Neural progenitor cell (in vitro differentiated cells): ENCODE measurements around the gene RNU6-7. TPM values are rescaled to one million over a fixed set of nuclear protein-coding genes. Genes with fewer than 3 reads are reported as not detected.

Source experiments
- DNase-seq: peaks from one replicate; pipeline ENCODE4 v3.0.0-alpha.2; 2016; ENCODE audit warnings: low spot score
- H2AFZ ChIP-seq: fragments of 200-600 bp; sonication (generic); replicated peaks from 2 replicates; pipeline ENCODE4 v1.6.1; 2016; ENCODE audit warnings: antibody characterized with exemption
- H3F3A ChIP-seq: fragments of 200-600 bp; sonication (generic); 2 replicates; pipeline ENCODE4 v1.6.1; 2016; ENCODE audit warnings: antibody characterized with exemption, low read depth
- H3K27ac ChIP-seq: fragments of 200-600 bp; sonication (generic); 2 replicates; pipeline ENCODE4 v1.5.1; 2016; ENCODE audit warnings: mild to moderate bottlenecking
- H3K27me3 ChIP-seq: fragments of 200-600 bp; sonication (generic); 2 replicates; pipeline ENCODE4 v1.6.1; 2016; ENCODE audit warnings: mild to moderate bottlenecking, moderate library complexity
- H3K36me3 ChIP-seq: fragments of 200-600 bp; sonication (generic); 2 replicates; pipeline ENCODE4 v1.5.1; 2016
- H3K4me1 ChIP-seq: fragments of 200-600 bp; sonication (generic); 2 replicates; pipeline ENCODE4 v1.6.1; 2016; ENCODE audit warnings: mixed run types
- H3K4me2 ChIP-seq: fragments of 200-600 bp; sonication (generic); 2 replicates; pipeline ENCODE4 v1.6.1; 2016
- H3K4me3 ChIP-seq: fragments of 200-600 bp; sonication (generic); 2 replicates; pipeline ENCODE4 v1.5.1; 2016
- H3K79me2 ChIP-seq: fragments of 200-600 bp; sonication (generic); 2 replicates; pipeline ENCODE4 v1.6.1; 2016; ENCODE audit warnings: low read depth
- H3K9ac ChIP-seq: fragments of 200-600 bp; sonication (generic); 2 replicates; pipeline ENCODE4 v1.6.1; 2016
- H3K9me3 ChIP-seq: fragments of 200-600 bp; sonication (generic); 2 replicates; pipeline ENCODE4 v1.5.1; 2016; ENCODE audit warnings: low read depth
- H4K20me1 ChIP-seq: fragments of 200-600 bp; sonication (generic); 2 replicates; pipeline ENCODE4 v1.6.1; 2016; ENCODE audit warnings: low read depth
- H3K27ac Mint-ChIP-seq: 3 replicates; pipeline ENCODE4 v1.8.0; 2021; ENCODE audit warnings: mixed read lengths
- H3K27me3 Mint-ChIP-seq: 2 replicates; pipeline ENCODE4 v1.8.0; 2022; ENCODE audit warnings: low read depth, mild to moderate bottlenecking, inconsistent platforms, moderate library complexity, mixed read lengths; ENCODE audit not compliant: insufficient read depth
- H3K36me3 Mint-ChIP-seq: 3 replicates; pipeline ENCODE4 v1.8.0; 2021; ENCODE audit warnings: mixed read lengths
- H3K4me1 Mint-ChIP-seq: 3 replicates; pipeline ENCODE4 v1.8.0; 2021; ENCODE audit warnings: mixed read lengths
- H3K4me3 Mint-ChIP-seq: 3 replicates; pipeline ENCODE4 v1.8.0; 2021; ENCODE audit warnings: mild to moderate bottlenecking, moderate library complexity, mixed read lengths
- H3K9me3 Mint-ChIP-seq: 3 replicates; pipeline ENCODE4 v1.8.0; 2020; ENCODE audit warnings: mixed read lengths
- EZH2 ChIP-seq: fragments of 200-600 bp; sonication (generic); IDR thresholded peaks from 2 replicates; pipeline ENCODE4 v1.6.1; 2017; ENCODE audit warnings: antibody characterized with exemption, mild to moderate bottlenecking, moderate library complexity
- EZH2phosphoT487 ChIP-seq: fragments of 200-600 bp; sonication (generic); IDR thresholded peaks from 2 replicates; pipeline ENCODE4 v1.6.1; 2017; ENCODE audit warnings: antibody characterized with exemption
- total RNA-seq: library from RNA; depleted of rRNA; stranded (reverse); fragments of >200 nt; gene quantifications from 2 replicates; pipeline ENCODE4 v1.2.3, GENCODE V29; 2015; ENCODE audit warnings: low replicate concordance
- TF ChIP-seq, protein P1 (sequence below): fragments of 200-600 bp; sonication (generic); IDR thresholded peaks from 2 replicates; pipeline ENCODE4 v1.5.1; 2017; ENCODE audit warnings: antibody characterized with exemption, mild to moderate bottlenecking

RNU6-7 gene
- total RNA-seq, 1 donor from 2014 or later, result not detected

DNA sequence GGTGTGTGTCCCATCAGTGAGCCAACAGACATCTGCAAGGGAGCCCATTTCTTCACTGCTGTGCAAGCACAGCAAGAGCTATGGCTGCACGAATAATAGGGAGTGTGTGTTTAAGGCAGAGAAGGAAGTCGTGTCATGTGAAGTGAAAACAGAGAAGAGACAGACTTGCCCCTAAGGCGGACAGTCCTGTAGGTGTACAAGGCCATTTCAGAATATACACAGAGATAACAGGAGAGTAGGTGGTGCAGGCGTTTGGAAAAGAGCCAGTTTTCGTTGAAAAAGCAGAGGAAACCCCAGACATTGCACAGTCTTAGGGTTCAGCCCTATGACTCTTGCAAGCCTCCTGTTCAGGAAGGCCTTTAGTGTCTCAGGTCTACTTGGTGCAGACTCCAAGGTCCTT, 47.5 kb downstream of the RNU6-7 start:
- Histone ChIP-seq H3K9ac (no peak overlapping the region), H3K27me3 (no peaks in the 10 kb centered on the region), H3K36me3 (no peaks in the 10 kb centered on the region), H3K4me1 (peaks cover under 1% of the 10 kb centered on the region), H4K20me1 (no peaks in the 10 kb centered on the region), H3K79me2 (no peaks in the 10 kb centered on the region), H3K4me3 (no peak overlapping the region), H2AFZ (no peak overlapping the region), H3K4me2 (no peak overlapping the region), H3K9me3 (no peaks in the 10 kb centered on the region), H3K27ac (no peak overlapping the region), H3F3A (peaks cover 2% of the 10 kb centered on the region)
- Mint-ChIP-seq H3K9me3 (no peaks in the 10 kb centered on the region), H3K4me3 (no peak overlapping the region), H3K27me3 (peaks cover 3% of the 10 kb centered on the region), H3K36me3 (no peaks in the 10 kb centered on the region), H3K4me1 (peaks cover 4% of the 10 kb centered on the region), H3K27ac (no peak overlapping the region)
- TF ChIP-seq, protein P1, sequence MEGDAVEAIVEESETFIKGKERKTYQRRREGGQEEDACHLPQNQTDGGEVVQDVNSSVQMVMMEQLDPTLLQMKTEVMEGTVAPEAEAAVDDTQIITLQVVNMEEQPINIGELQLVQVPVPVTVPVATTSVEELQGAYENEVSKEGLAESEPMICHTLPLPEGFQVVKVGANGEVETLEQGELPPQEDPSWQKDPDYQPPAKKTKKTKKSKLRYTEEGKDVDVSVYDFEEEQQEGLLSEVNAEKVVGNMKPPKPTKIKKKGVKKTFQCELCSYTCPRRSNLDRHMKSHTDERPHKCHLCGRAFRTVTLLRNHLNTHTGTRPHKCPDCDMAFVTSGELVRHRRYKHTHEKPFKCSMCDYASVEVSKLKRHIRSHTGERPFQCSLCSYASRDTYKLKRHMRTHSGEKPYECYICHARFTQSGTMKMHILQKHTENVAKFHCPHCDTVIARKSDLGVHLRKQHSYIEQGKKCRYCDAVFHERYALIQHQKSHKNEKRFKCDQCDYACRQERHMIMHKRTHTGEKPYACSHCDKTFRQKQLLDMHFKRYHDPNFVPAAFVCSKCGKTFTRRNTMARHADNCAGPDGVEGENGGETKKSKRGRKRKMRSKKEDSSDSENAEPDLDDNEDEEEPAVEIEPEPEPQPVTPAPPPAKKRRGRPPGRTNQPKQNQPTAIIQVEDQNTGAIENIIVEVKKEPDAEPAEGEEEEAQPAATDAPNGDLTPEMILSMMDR, result no peak
- no peak for TF ChIP-seq EZH2
- no peak for DNase-seq

DNA sequence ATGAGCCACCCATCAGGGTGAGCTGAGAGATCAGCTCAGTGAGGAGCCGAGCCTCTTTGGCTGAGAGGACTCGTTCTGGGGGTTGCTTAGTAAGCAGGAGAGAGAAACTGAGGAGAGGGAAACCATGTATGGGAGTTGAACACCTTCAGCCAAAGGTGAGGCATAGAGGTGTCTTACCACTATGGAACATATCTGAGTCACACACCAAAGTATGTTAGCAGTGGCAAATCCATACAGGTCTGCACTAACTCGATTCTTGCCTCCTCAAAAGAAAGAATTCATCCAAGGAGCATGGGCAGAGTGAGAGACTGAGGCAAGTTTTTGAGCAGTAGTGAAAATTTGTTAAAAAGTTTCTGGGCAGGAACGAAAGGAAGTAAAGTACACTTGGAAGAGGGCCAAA, 47.9 kb downstream of the RNU6-7 start:
- Mint-ChIP-seq H3K4me3 (no peak overlapping the region), H3K9me3 (no peaks in the 10 kb centered on the region), H3K36me3 (no peaks in the 10 kb centered on the region), H3K27ac (no peak overlapping the region), H3K4me1 (peaks cover 8% of the 10 kb centered on the region), H3K27me3 (peaks cover 3% of the 10 kb centered on the region)
- Histone ChIP-seq H4K20me1 (no peaks in the 10 kb centered on the region), H3F3A (peaks cover 6% of the 10 kb centered on the region), H3K79me2 (no peaks in the 10 kb centered on the region), H3K4me2 (no peak overlapping the region), H3K4me1 (peaks cover 5% of the 10 kb centered on the region), H3K9ac (no peak overlapping the region), H3K36me3 (no peaks in the 10 kb centered on the region), H3K9me3 (no peaks in the 10 kb centered on the region), H2AFZ (no peak overlapping the region), H3K27me3 (no peaks in the 10 kb centered on the region), H3K27ac (no peak overlapping the region), H3K4me3 (no peak overlapping the region)
- DNase-seq, result no peak
- no peak for TF ChIP-seq EZH2phosphoT487
- no peak for TF ChIP-seq EZH2
- TF ChIP-seq, protein P1, result no peak

DNA sequence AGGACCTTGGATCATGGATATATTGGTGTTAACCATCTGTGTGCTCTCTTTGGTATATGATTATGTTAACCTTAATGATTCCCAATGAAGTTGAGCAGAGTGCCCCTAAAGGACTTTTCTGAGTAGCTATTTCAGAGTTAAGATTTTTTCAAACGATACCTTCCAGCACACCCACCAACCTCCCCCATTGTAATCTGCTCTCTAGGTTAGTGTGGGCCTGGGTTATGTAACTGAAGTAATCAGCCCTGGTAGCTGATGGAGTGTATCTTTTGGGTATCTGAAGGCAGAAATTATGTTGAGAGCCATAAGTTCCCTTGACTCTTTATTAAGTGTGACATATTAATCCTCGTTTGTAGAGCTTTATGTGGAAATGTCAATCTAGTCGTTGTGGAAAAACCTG, 48.8 kb downstream of the RNU6-7 start:
- Histone ChIP-seq H4K20me1 (no peaks in the 10 kb centered on the region), H3K9me3 (no peaks in the 10 kb centered on the region), H3K27ac (no peak overlapping the region), H3K4me1 (peaks cover 9% of the 10 kb centered on the region), H3K36me3 (no peaks in the 10 kb centered on the region), H3K4me3 (no peak overlapping the region), H3K9ac (no peak overlapping the region), H3K4me2 (no peak overlapping the region), H3K27me3 (no peaks in the 10 kb centered on the region), H2AFZ (no peak overlapping the region), H3F3A (peaks cover 15% of the 10 kb centered on the region), H3K79me2 (no peaks in the 10 kb centered on the region)
- Mint-ChIP-seq H3K9me3 (no peaks in the 10 kb centered on the region), H3K36me3 (no peaks in the 10 kb centered on the region), H3K27ac (no peak overlapping the region), H3K4me1 (peaks cover 12% of the 10 kb centered on the region), H3K27me3 (peaks cover 3% of the 10 kb centered on the region), H3K4me3 (no peak overlapping the region)
- TF ChIP-seq EZH2 (no peak), EZH2phosphoT487 (no peak)
- TF ChIP-seq, protein P1, result no peak
- no peak for DNase-seq

DNA sequence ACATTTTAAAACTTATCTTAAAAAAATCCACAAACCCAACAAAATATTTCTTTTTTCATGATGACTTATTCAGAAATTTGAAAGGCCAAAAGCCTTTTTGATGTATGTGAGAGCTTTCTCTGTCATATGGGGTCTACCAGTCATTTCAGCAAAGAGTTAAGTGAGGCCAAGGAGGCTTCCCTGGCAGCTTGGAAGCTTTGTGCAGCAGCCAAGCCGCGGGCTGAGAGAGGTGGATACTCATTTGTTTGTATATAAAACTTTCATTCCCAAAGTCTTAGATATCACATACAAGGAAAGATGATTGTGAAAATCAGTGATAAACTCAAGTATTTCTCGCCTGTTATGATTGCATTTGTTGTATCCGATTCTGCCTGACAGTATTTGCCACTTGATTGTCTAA, 49.7 kb downstream of the RNU6-7 start:
- no peaks in the 10 kb centered on the region for H3K79me2 ChIP-seq
- Mint-ChIP-seq H3K9me3 (no peaks in the 10 kb centered on the region), H3K27me3 (peaks cover 3% of the 10 kb centered on the region), H3K27ac (no peak overlapping the region), H3K4me3 (no peak overlapping the region), H3K4me1 (peaks cover 15% of the 10 kb centered on the region), H3K36me3 (no peaks in the 10 kb centered on the region)
- H3K36me3 ChIP-seq, result no peaks in the 10 kb centered on the region
- no peaks in the 10 kb centered on the region for H3K9me3 ChIP-seq
- H4K20me1 ChIP-seq, result no peaks in the 10 kb centered on the region
- no peak overlapping the region for H3K27ac ChIP-seq
- no peak overlapping the region for H3K4me3 ChIP-seq
- peaks cover 10% of the 10 kb centered on the region for H3K4me1 ChIP-seq
- H3F3A ChIP-seq, result peaks cover 16% of the 10 kb centered on the region
- no peak for DNase-seq
- no peaks in the 10 kb centered on the region for H3K27me3 ChIP-seq
- no peak overlapping the region for H3K9ac ChIP-seq
- no peak for TF ChIP-seq EZH2
- TF ChIP-seq, protein P1, result no peak
- no peak for TF ChIP-seq EZH2phosphoT487
- H3K4me2 ChIP-seq, result no peak overlapping the region
- H2AFZ ChIP-seq, result peak overlapping the region; percentile 71
